SU-DHL-6 (cell line): ENCODE measurements around the gene ZNF606.
"Not testable (repeated sequence)": the region's sequence is repeated elsewhere in the genome, so short reads cannot be mapped to it uniquely, and the experiment has no call there.

Source experiments
- H2AFZ ChIP-seq: fragments of 200-600 bp; sonication (generic); 2 replicates; pipeline ENCODE4 v1.6.1; 2014; ENCODE audit warnings: low read depth, mild to moderate bottlenecking, moderate library complexity, mixed read lengths, antibody characterized with exemption, low read length; ENCODE audit not compliant: severe bottlenecking
- H3F3A ChIP-seq: fragments of 200-600 bp; shearing (Covaris generic); 2 replicates; pipeline ENCODE4 v1.6.0; 2016; ENCODE audit warnings: antibody characterized with exemption, mild to moderate bottlenecking; ENCODE audit not compliant: insufficient read depth
- H3K27ac ChIP-seq: fragments of 200-600 bp; sonication (generic); 2 replicates; pipeline ENCODE4 v1.5.1; 2016; ENCODE audit warnings: low read depth, mild to moderate bottlenecking, low read length, moderate library complexity, mixed read lengths
- H3K27me3 ChIP-seq: fragments of 200-600 bp; sonication (generic), shearing (Covaris generic); 2 replicates; pipeline ENCODE4 v1.6.0; 2014; ENCODE audit warnings: mild to moderate bottlenecking, low read length
- H3K36me3 ChIP-seq: fragments of 200-600 bp; sonication (generic); 2 replicates; pipeline ENCODE4 v1.6.1; 2014; ENCODE audit warnings: mild to moderate bottlenecking, low read length, mixed read lengths
- H3K4me2 ChIP-seq: fragments of 300-600, 200-600 bp; shearing (Covaris generic), sonication (generic); 2 replicates; pipeline ENCODE4 v1.6.0; 2014; ENCODE audit warnings: low read length, low read depth, mild to moderate bottlenecking; ENCODE audit not compliant: poor library complexity, severe bottlenecking
- H3K4me3 ChIP-seq: fragments of 200-600 bp; sonication (generic); 2 replicates; pipeline ENCODE4 v1.5.1; 2014; ENCODE audit warnings: antibody characterized with exemption, low read length, mild to moderate bottlenecking, mixed read lengths; ENCODE audit not compliant: insufficient read depth, poor library complexity, severe bottlenecking
- H3K79me2 ChIP-seq: fragments of 200-600 bp; sonication (generic); 2 replicates; pipeline ENCODE4 v1.6.1; 2014; ENCODE audit warnings: mild to moderate bottlenecking, low read length, moderate library complexity; ENCODE audit not compliant: insufficient read depth
- H3K9ac ChIP-seq: fragments of 200-600 bp; sonication (generic); 2 replicates; pipeline ENCODE4 v1.7.0; 2014; ENCODE audit warnings: mild to moderate bottlenecking, low read length
- H3K9me2 ChIP-seq: fragments of 200-600 bp; sonication (generic); replicated peaks from 2 replicates; pipeline ENCODE4 v1.6.1; 2014; ENCODE audit warnings: low read length; ENCODE audit not compliant: insufficient read depth
- H3K9me3 ChIP-seq: fragments of 200-600 bp; sonication (generic); 2 replicates; pipeline ENCODE4 v1.6.1; 2014; ENCODE audit warnings: low read length, mixed read lengths; ENCODE audit not compliant: insufficient read depth
- H4K20me1 ChIP-seq: fragments of 200-600 bp; sonication (generic); 2 replicates; pipeline ENCODE4 v1.6.1; 2014; ENCODE audit warnings: low read depth, mild to moderate bottlenecking, antibody characterized with exemption, low read length, moderate library complexity, mixed read lengths
- CTCF ChIP-seq: fragments of 200-600 bp; sonication (generic); IDR thresholded peaks from one replicate; pipeline ENCODE4 v1.5.1; 2017; ENCODE audit warnings: antibody characterized with exemption, mild to moderate bottlenecking, low read length, moderate library complexity; ENCODE audit not compliant: insufficient read depth, poor library complexity, severe bottlenecking
- EZH2phosphoT487 ChIP-seq: fragments of 200-600 bp; sonication (generic), shearing (Covaris generic); conservative IDR thresholded peaks from 2 replicates; pipeline ENCODE4 v1.6.1; 2018; ENCODE audit warnings: mild to moderate bottlenecking, antibody characterized with exemption, low read length, moderate library complexity, mixed read lengths

ZNF606 gene

GRCh38 chr19:58010507-58010906 lies 7.9 kb upstream of the ZNF606 start:
- Histone ChIP-seq H3K27me3 (no peaks in the 10 kb centered on the region), H3K4me2 (no peak overlapping the region), H3K9me3 (no peaks in the 10 kb centered on the region), H4K20me1 (no peaks in the 10 kb centered on the region), H3K9me2 (no peaks in the 10 kb centered on the region), H3K27ac (no peak overlapping the region), H3K36me3 (no peaks in the 10 kb centered on the region), H3K79me2 (no peaks in the 10 kb centered on the region), H3F3A (no peaks in the 10 kb centered on the region), H2AFZ (no peak overlapping the region), H3K9ac (no peak overlapping the region), H3K4me3 (no peak overlapping the region)
- TF ChIP-seq EZH2phosphoT487 (no peak), CTCF (no peak)

DNA sequence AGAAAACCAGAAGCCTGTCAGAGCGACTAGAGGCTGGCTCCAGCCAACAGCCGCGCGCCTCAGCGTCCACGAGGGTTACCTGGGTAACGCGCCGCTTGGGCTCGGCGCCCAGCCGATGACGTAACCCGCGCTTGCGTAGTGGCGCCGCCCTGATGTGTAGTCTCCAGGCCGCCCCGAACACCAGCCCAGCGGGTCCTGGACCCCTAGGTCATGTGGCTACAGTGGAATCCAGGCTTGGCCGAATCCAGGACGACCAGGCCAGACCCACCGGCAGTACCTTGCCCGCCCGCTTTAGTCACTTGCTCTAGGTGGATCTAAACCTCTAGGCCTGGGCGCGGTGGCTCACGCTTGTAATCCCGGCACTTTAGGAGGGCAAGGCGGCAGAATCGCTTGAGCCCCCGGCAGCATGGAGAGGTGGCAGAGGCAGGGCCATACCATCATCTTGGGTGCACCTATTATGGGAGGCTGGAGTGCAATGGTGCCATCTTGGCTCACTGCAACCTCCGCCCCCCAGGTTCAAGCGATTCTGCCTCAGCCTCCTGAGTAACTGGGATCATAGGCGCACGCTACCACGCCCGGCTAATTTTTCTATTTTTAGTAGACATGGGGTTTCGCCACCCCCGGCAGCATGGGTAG lies 7.2 kb upstream of the ZNF606 start:
- no peak overlapping the region for H3K27ac ChIP-seq
- H3K4me3 ChIP-seq: no peak overlapping the region
- no peaks in the 10 kb centered on the region for H3F3A ChIP-seq
- no peaks in the 10 kb centered on the region for H3K36me3 ChIP-seq
- H3K9ac ChIP-seq: no peak overlapping the region
- no peak overlapping the region for H3K4me2 ChIP-seq
- no peaks in the 10 kb centered on the region for H3K9me2 ChIP-seq
- H3K79me2 ChIP-seq: no peaks in the 10 kb centered on the region
- H4K20me1 ChIP-seq: no peaks in the 10 kb centered on the region
- TF ChIP-seq CTCF (no peak), EZH2phosphoT487 (no peak)
- H3K9me3 ChIP-seq: no peaks in the 10 kb centered on the region
- H2AFZ ChIP-seq: no peak overlapping the region
- no peaks in the 10 kb centered on the region for H3K27me3 ChIP-seq

DNA sequence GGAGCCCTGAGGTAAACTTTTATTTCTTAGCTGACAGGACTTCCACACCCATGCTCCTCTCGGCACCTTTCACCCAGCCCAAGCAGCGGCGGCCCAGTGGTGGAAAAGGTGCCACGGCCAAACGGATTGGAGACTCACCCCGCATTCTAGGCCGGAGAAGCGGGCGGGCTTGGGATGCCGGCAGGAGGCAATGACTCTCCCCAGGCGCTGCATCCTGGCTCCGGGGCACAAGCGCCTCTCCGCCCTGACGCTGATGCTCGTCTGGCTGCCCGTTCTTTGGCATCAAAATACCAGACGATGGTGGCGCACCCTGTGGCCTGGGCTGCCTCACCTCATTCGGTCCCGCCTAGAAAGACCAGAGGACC lies 6.7 kb upstream of the ZNF606 start:
- H3K9me2 ChIP-seq: no peaks in the 10 kb centered on the region
- no peak overlapping the region for H3K27ac ChIP-seq
- no peak overlapping the region for H2AFZ ChIP-seq
- no peak overlapping the region for H3K4me2 ChIP-seq
- H3K4me3 ChIP-seq: no peak overlapping the region
- H3K36me3 ChIP-seq: no peaks in the 10 kb centered on the region
- H3K79me2 ChIP-seq: no peaks in the 10 kb centered on the region
- H3K9me3 ChIP-seq: no peaks in the 10 kb centered on the region
- H3K27me3 ChIP-seq: no peaks in the 10 kb centered on the region
- TF ChIP-seq CTCF: no peak
- no peak for TF ChIP-seq EZH2phosphoT487
- no peak overlapping the region for H3K9ac ChIP-seq
- H4K20me1 ChIP-seq: no peaks in the 10 kb centered on the region
- H3F3A ChIP-seq: no peaks in the 10 kb centered on the region

GRCh38 chr19:58008877-58009276 lies 6.3 kb upstream of the ZNF606 start:
- not testable (repeated sequence) for H3K9me2 ChIP-seq, H3K9ac ChIP-seq, H3F3A ChIP-seq, H3K27ac ChIP-seq, H3K27me3 ChIP-seq, H3K9me3 ChIP-seq, H2AFZ ChIP-seq, H3K4me2 ChIP-seq, H3K4me3 ChIP-seq, H4K20me1 ChIP-seq, H3K79me2 ChIP-seq, H3K36me3 ChIP-seq
